ACHN (cell line): ENCODE measurements around the gene MRPL39.

Experiments
- DNase-seq: peaks from one replicate; pipeline ENCODE4 v3.0.0-alpha.2; 2015
- in situ Hi-C: cut with HindIII; loops from 2 replicates; pipeline ENCODE4 v1.10.0; 2017; ENCODE audit warnings: low sequenced_read_pairs, low pct_ligation_motif_present, low pct_unique_long_range_greater_than_20kb

MRPL39 gene

GRCh38 chr21:25624511-25624910, 17.2 kb upstream of the MRPL39 start:
- no peak for DNase-seq
- in situ Hi-C loops: no loop called here

- in situ Hi-C loops: no loop called here
- no peak for DNase-seq
Observed at GRCh38 chr21:25619198-25619597, 11.9 kb upstream of the MRPL39 start.

- in situ Hi-C loops: no loop called here
- DNase-seq: no peak
Observed at GRCh38 chr21:25615880-25616279, 8.6 kb upstream of the MRPL39 start.

- in situ Hi-C loops: no loop called here
Observed at GRCh38 chr21:25614441-25614840, 7.2 kb upstream of the MRPL39 start.

GRCh38 chr21:25608044-25608737, 910 bp upstream of the MRPL39 start:
- peak; percentile 80 for DNase-seq
- in situ Hi-C loops: no loop called here

More at GRCh38 chr21:25614441-25614840, 7.2 kb upstream of the MRPL39 start:
- no peak for DNase-seq

GRCh38 chr21:25589887-25590286, 17.4 kb downstream of the MRPL39 start:
- no peak for DNase-seq
- in situ Hi-C loops: no loop called here

GRCh38 chr21:25586791-25587190, 20.5 kb downstream of the MRPL39 start:
- no peak for DNase-seq
- in situ Hi-C loops: no loop called here

- no peak for DNase-seq
- in situ Hi-C loops: no loop called here
Observed at GRCh38 chr21:25586326-25586725, 21.0 kb downstream of the MRPL39 start.

GRCh38 chr21:25584833-25585676, 22.2 kb downstream of the MRPL39 start:
- in situ Hi-C loops: no loop called here
- no peak for DNase-seq

GRCh38 chr21:25583370-25584130, 23.7 kb downstream of the MRPL39 start:
- DNase-seq: no peak
- in situ Hi-C loops: no loop called here

- in situ Hi-C loops: no loop called here
- no peak for DNase-seq
Observed at GRCh38 chr21:25582888-25583287, 24.4 kb downstream of the MRPL39 start.

GRCh38 chr21:25582164-25582790, 25.0 kb downstream of the MRPL39 start:
- no peak for DNase-seq
- in situ Hi-C loops: no loop called here

GRCh38 chr21:25581582-25581981, 25.7 kb downstream of the MRPL39 start:
- DNase-seq: no peak
- in situ Hi-C loops: no loop called here

- in situ Hi-C loops: no loop called here
- DNase-seq: no peak
Observed at GRCh38 chr21:25580912-25581260, 26.4 kb downstream of the MRPL39 start.

- in situ Hi-C loops: no loop called here
- DNase-seq: no peak
Observed at GRCh38 chr21:25579226-25580013, 27.9 kb downstream of the MRPL39 start.

- in situ Hi-C loops: no loop called here
- no peak for DNase-seq
Observed at GRCh38 chr21:25578056-25578961, 29.0 kb downstream of the MRPL39 start.

GRCh38 chr21:25577424-25578055, 29.7 kb downstream of the MRPL39 start:
- DNase-seq: no peak
- in situ Hi-C loops: no loop called here
